Ectodermal cell (in vitro differentiated cells): Measurements from ENCODE around the gene TPRX1.
"Not testable (repeated sequence)": the region's sequence is repeated elsewhere in the genome, so short reads cannot be mapped to it uniquely, and the experiment has no call there.

Experiments used
- H3K27ac ChIP-seq: 2 replicates; pipeline ENCODE4 v1.7.0; 2013; ENCODE audit warnings: mild to moderate bottlenecking, low read depth, low read length; ENCODE audit not compliant: insufficient read depth, poor library complexity, severe bottlenecking
- H3K27me3 ChIP-seq: 2 replicates; pipeline ENCODE4 v1.7.0; 2013; ENCODE audit warnings: mild to moderate bottlenecking, low read length; ENCODE audit not compliant: insufficient read depth, control insufficient read depth, poor library complexity, severe bottlenecking
- H3K36me3 ChIP-seq: one replicate; pipeline ENCODE4 v1.7.0; 2013; ENCODE audit warnings: low read length; ENCODE audit not compliant: control insufficient read depth, insufficient read depth
- H3K4me1 ChIP-seq: one replicate; pipeline ENCODE4 v1.7.0; 2013; ENCODE audit warnings: low read length; ENCODE audit not compliant: control insufficient read depth, insufficient read depth
- H3K4me3 ChIP-seq: 2 replicates; pipeline ENCODE4 v1.7.0; 2013; ENCODE audit warnings: low read depth, low read length, control low read depth; ENCODE audit not compliant: insufficient read depth
- H3K9me3 ChIP-seq: 2 replicates; pipeline ENCODE4 v1.7.0; 2013; ENCODE audit warnings: mild to moderate bottlenecking, low read length, moderate library complexity; ENCODE audit not compliant: control insufficient read depth
- WGBS, 2 experiments: methylation state at CpG; one replicate each; pipeline ENCODE4 v1.1.7; 2013; ENCODE audit warnings: missing lambda C conversion rate in 2 of 2; 5-methylcytosine and 5-hydroxymethylcytosine counted together

TPRX1 gene

DNA sequence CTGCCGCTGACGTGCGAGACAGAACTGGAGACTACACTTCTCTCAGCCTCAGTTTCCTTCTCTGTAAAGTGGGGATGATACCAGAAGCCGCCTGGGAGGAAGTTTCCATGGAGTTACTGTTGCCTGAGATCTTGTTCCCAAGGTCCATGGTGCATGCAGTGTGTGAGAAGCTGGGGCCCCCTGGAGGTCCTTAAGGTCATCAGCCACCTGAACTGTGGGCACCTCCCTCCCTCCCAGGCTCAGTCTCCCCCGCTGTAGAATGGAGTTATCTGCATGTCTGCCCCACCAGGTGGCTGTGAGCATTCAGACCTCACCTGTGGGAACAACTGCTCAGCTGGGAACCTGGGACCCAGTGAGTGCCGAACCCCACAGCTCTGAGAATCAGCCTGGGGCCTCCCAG lies 20.0 kb upstream of the TPRX1 start:
- no peaks in the 10 kb centered on the region for H3K9me3 ChIP-seq
- no peak overlapping the region for H3K4me3 ChIP-seq
- no peak overlapping the region for H3K27ac ChIP-seq
- 81 to 87% methylated on average over 6 of the region's 6 CpGs for WGBS, 2 experiments
- no peaks in the 10 kb centered on the region for H3K36me3 ChIP-seq
- no peaks in the 10 kb centered on the region for H3K27me3 ChIP-seq
- H3K4me1 ChIP-seq, result peaks cover 22% of the 10 kb centered on the region

DNA sequence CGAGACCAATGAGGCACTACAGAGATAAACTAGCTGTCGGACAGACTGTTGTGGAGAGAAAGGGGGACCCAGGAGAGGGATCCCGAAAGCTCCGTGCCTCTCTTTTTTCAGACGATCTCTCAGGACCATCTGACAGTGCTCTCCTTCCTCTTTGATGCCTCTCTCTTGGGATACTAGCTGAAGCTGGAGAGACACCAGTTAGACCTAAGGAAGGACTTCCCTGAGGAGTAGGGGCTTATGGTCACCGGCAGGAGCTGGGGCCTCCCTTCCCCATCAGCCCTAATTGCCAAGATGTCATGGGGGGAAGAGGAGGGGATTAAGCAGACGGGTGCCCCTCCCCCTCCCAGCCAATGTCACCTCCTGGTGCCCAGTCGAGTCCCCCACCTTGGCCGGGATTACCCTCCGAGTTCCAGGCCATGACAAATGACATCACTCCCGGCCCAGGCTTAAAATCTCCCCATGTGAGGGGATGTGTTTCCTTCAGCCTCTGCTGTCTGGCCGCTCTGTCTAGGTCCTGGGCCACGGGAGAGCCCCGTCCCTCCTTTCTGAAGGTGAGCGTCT lies 17.2 kb upstream of the TPRX1 start, which contains the start of gene CRX:
TSS of gene CRX (plus strand) at position 478 of the 561 bp plus-strand sequence. CDS start 12,507 bp downstream, outside the sequence.
- WGBS, 2 experiments, result 50 to 58% methylated on average over 15 of the region's 15 CpGs
- Histone ChIP-seq H3K27ac (no peak within 1 kb of the TSS), H3K36me3 (no peaks in the 10 kb centered on the region), H3K9me3 (no peaks in the 10 kb centered on the region), H3K4me3 (no peak within 1 kb of the TSS), H3K4me1 (peaks cover 26% of the 10 kb centered on the region), H3K27me3 (no peaks in the 10 kb centered on the region)

GRCh38 chr19:47820410-47820809 lies 16.1 kb upstream of the TPRX1 start:
- Histone ChIP-seq H3K36me3 (no peaks in the 10 kb centered on the region), H3K27me3 (no peaks in the 10 kb centered on the region), H3K27ac (no peak overlapping the region), H3K4me1 (peaks cover 26% of the 10 kb centered on the region), H3K4me3 (no peak overlapping the region), H3K9me3 (no peaks in the 10 kb centered on the region)
- WGBS, 2 experiments, result 71% methylated on average over 2 of the region's 2 CpGs

GRCh38 chr19:47819858-47820257 lies 15.5 kb upstream of the TPRX1 start:
- 3 to 4% methylated on average over 10 of the region's 10 CpGs for WGBS, 2 experiments
- Histone ChIP-seq H3K36me3 (no peaks in the 10 kb centered on the region), H3K27me3 (no peaks in the 10 kb centered on the region), H3K4me3 (no peak overlapping the region), H3K9me3 (no peaks in the 10 kb centered on the region), H3K27ac (no peak overlapping the region), H3K4me1 (peaks cover 26% of the 10 kb centered on the region)

DNA sequence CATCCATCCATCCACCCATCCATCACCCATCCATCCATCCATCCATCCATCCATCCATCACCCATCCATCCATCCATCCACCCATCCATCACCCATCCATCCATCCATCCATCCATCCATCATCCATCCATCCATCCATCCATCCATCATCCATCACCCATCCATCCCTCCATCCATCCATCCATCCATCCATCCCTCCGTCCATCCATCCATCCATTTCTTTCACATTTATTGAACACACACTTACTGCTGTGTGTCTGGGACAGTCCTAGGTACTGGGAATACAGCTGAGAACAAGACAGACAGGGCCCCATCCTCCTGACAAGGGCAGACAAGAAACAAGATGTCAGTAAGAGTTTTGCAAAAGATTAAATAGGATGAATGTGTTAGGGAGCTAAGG lies 13.9 kb upstream of the TPRX1 start:
- WGBS, 2 experiments, result 95% methylated on average over 1 of the region's 1 CpG

DNA sequence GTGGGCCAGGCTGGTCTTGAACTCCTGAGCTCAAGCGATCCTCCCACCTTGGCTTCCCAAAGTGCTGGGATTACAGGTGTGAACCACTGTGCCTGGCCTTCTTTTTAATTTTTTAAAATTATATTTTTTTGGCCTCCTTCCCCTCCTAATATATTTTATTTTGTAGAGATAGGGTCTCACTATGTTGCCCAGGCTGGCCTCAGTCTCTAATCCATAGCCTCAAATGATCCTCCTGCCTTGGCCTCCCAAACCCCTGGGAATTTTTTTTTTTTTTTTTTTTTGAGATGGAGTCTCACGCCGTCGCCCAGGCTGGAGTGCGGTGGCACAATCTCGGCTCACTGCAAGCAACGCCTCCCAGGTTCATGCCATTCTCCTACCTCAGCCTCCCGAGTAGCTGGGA lies 11.9 kb upstream of the TPRX1 start:
- not testable (repeated sequence) for H3K4me3 ChIP-seq, H3K36me3 ChIP-seq, H3K9me3 ChIP-seq, H3K27me3 ChIP-seq, H3K27ac ChIP-seq
- 94 to 95% methylated on average over 7 to 8 of the region's 8 CpGs for WGBS, 2 experiments
- peaks cover 26% of the 10 kb centered on the region for H3K4me1 ChIP-seq

More for the DNA sequence above, 13.9 kb upstream of the TPRX1 start:
- not testable (repeated sequence) for H3K9me3 ChIP-seq, H3K36me3 ChIP-seq, H3K4me3 ChIP-seq, H3K27ac ChIP-seq, H3K27me3 ChIP-seq
- H3K4me1 ChIP-seq, result peaks cover 34% of the 10 kb centered on the region

GRCh38 chr19:47813995-47814328 lies 9.6 kb upstream of the TPRX1 start:
- H3K36me3 ChIP-seq, result no peaks in the 10 kb centered on the region
- no peaks in the 10 kb centered on the region for H3K9me3 ChIP-seq
- H3K27me3 ChIP-seq, result no peaks in the 10 kb centered on the region
- WGBS, 2 experiments, result 66 to 69% methylated on average over 7 of the region's 7 CpGs
- H3K4me3 ChIP-seq, result no peak overlapping the region
- no peak overlapping the region for H3K27ac ChIP-seq
- peaks cover 9% of the 10 kb centered on the region for H3K4me1 ChIP-seq

DNA sequence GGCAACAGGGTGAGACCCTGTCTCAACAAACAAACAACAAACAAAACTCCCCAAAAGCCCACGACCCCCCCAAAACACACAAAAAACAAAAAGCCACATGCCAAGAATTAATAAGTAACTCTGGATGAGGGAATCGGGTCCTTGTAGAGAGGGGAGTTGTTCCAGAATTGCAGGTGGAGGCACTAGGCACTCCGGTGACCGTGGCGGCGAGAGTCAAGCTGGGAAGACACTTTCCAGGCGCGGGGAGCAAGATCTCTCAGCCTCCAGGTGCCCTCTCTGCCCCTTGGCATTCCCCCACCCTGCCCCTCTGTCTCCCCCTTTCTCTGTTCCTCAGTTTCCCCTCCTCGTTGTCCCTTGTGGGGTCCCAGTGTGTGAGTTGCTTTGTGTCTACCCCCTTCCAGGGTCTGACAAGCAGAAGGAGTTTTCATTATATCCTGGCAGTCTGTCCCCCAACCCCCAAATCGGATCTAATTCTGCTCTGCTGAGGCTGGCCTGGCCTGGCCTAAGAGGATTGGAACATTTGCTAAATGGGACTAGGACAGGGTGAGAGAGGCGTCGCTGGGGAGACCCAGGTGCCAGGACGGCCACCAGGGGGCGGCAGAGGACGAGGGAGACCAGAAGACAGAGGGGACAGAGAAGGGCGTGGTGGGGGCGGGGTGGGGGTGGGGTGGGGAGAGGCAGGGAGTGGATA lies 9.1 kb upstream of the TPRX1 start:
- H3K4me1 ChIP-seq, result peaks cover 9% of the 10 kb centered on the region

DNA sequence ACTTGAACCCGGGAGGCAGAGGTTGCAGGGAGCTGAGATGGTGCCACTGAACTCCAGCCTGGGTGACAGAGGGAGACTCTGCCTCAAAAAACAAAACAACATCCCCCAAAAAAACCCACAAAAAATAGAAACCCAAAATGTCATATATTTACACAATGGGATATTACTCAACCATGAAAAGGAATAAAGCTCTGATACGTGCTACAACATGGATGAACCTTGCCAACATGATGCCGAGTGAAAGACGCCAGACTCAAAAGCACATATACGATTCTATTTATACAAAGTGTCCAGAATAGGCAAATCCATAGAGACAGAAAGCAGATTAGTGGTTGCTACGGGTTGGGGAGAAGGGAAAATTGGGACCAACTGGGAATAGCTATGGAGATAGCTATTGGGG lies 2.1 kb upstream of the TPRX1 start:
- Histone ChIP-seq H3K9me3 (no peaks in the 10 kb centered on the region), H3K27me3 (no peaks in the 10 kb centered on the region), H3K27ac (no peak overlapping the region), H3K36me3 (no peaks in the 10 kb centered on the region), H3K4me3 (no peak overlapping the region), H3K4me1 (no peaks in the 10 kb centered on the region)
- WGBS, 2 experiments, result 93 to 95% methylated on average over 6 of the region's 6 CpGs

More for the DNA sequence above, 9.1 kb upstream of the TPRX1 start:
- Histone ChIP-seq H3K27me3 (no peaks in the 10 kb centered on the region), H3K36me3 (no peaks in the 10 kb centered on the region), H3K4me3 (no peak overlapping the region), H3K9me3 (no peaks in the 10 kb centered on the region), H3K27ac (no peak overlapping the region)
- WGBS, 2 experiments, result 45 to 49% methylated on average over 15 to 16 of the region's 17 CpGs

- no peak overlapping the region for H3K27ac ChIP-seq
- WGBS, 2 experiments, result 94 to 96% methylated on average over 10 of the region's 10 CpGs
These were observed 962 bp upstream of the TPRX1 start for GRCh38 chr19:47805313-47805712.

More at GRCh38 chr19:47805313-47805712, 962 bp upstream of the TPRX1 start:
- no peaks in the 10 kb centered on the region for H3K27me3 ChIP-seq
- no peaks in the 10 kb centered on the region for H3K9me3 ChIP-seq
- H3K36me3 ChIP-seq, result no peaks in the 10 kb centered on the region
- no peak overlapping the region for H3K4me3 ChIP-seq
- H3K4me1 ChIP-seq, result no peaks in the 10 kb centered on the region
